ENCODE measurements around the gene SART1.

DNA sequence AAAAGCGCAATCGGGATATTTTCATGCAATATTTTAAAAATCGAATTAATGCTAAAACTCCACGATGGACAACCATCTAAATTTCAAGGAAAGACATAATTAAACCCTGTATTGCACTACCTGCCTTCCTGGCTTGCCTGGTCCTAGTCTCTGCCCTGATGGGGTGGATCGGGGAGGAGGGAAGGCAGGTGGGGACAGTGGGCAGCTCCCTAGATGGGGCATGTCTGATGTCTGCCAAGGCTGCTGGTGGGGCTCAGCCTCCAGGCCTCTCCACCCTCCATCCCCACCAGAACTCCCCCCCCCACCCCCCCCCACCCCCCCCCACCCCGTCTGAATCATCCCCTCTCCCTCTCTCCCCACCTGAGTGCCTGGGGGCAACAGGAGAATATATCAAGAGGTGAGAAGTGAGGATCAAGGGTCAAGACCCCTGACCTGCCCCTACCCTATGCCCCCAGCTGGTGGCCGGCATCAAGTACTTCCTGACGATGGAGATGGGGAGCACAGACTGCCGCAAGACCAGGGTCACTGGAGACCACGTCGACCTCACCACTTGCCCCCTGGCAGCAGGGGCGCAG is 50.9 kb downstream of the SART1 start:
- TF ChIP-seq CTCF (IDR thresholded peaks at IDR 0.05; ENCODE audit: insufficient read depth, low read length, poor library complexity, severe bottlenecking), result no peak
- TF ChIP-seq EZH2phosphoT487 (conservative IDR thresholded peaks at IDR 0.05; ENCODE audit: low read length), result no peak
